ENCODE data around the gene PDE9A. TPM values are rescaled to one million over a fixed set of nuclear protein-coding genes. Genes with fewer than 3 reads are reported as not detected.
A peak's percentile ranks its signal among the peaks of the same experiment; 100 is the strongest.

The PDE9A gene
- total RNA-seq, 2 donors from 2014 or later, result 45.9 to 62.4 TPM

DNA sequence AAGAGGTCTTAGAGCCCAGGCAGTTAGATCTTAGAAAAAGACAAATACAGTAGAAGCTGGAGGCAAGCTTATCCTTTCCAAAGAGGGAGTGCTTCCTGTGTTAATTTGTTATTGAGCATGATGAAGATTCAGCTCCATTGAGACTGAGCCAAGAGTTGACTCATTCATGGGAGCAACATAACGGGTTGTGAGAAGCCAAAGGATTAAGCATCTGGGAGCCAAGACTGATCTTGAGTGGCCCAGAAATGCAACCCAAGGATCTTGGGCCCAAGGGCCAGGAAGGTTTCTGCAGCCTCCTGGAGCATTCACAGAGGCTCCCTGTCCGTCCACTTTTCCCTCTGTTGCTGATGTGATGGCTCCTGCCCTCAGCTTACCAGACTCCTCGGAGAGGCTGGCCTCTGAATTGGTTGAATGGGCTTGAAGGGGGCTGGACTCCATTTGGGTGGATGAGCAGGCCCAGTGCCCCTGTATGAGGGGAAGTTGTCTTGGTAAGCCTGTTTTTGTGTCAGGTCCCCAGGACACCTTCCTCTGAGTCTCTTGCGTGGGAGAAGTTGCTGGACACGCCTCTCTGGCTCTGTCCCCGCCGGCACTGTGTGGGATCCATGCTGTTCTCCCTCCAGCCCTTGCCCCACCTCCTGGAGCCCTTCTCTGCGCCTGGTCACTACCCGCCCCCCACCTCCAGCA, 42.4 kb downstream of the PDE9A start:
- H3K4me3 Mint-ChIP-seq, result no peak overlapping the region
- no peak overlapping the region for H3K27ac Mint-ChIP-seq
- H3K9me3 Mint-ChIP-seq, result no peaks in the 10 kb centered on the region

DNA sequence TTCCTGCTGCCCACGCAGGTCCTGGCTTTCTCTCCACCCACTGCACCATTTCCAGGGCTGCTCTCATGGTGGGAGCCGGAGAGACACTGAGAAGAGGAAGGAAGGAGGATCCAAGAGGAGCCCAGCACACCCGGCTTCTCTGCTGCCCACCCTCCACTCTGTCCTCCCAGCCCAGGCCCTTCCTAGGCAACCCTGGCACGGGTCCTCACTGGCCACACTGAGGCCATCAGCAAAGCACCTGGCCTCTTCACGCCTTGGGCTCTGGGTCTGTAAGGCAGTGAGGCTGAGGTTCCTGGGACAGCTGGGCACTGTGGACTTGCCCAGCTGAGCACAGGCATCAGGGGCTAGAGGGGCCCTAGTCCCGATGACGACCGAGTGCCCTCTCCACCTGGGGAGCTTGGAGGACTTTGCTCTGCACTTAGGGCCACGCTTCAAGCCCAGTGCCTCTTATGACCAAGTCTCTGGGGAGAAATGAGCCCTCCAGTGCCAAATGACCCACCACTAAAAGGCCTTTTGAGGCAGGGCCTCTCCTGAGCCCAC, 43.1 kb downstream of the PDE9A start:
- Mint-ChIP-seq H3K27me3 (ENCODE audit: insufficient read depth) (no peaks in the 10 kb centered on the region), H3K4me1 (no peaks in the 10 kb centered on the region), H3K4me3 (no peak overlapping the region), H3K36me3 (ENCODE audit: low read depth) (peaks cover 69% of the 10 kb centered on the region), H3K9me3 (no peaks in the 10 kb centered on the region), H3K27ac (no peak overlapping the region)
- no peaks in the 10 kb centered on the region for H3K27me3 ChIP-seq (ENCODE audit: control insufficient read depth, insufficient read depth, low read length, poor library complexity, severe bottlenecking)
- no peak overlapping the region for H3K27ac ChIP-seq (ENCODE audit: low read depth, low read length)
- H3K36me3 ChIP-seq (ENCODE audit: control insufficient read depth, insufficient read depth, low read length), result peaks cover 64% of the 10 kb centered on the region
- H3K9me3 ChIP-seq (ENCODE audit: control insufficient read depth, low read length), result no peaks in the 10 kb centered on the region
- 91 to 96% methylated on average over 3 to 9 of the region's 9 CpGs for WGBS, 2 experiments (ENCODE audit: insufficient coverage in 1 of 2, insufficient read length in 1 of 2)
- no peak for TF ChIP-seq CTCF (conservative IDR thresholded peaks at IDR 0.05)
- H3K4me1 ChIP-seq (ENCODE audit: control insufficient read depth, insufficient read depth, low read length), result no peaks in the 10 kb centered on the region
- no peak overlapping the region for H3K4me3 ChIP-seq (ENCODE audit: low read length)
- no peak for DNase-seq
- H3K9ac ChIP-seq (ENCODE audit: extremely low read depth, low read length, poor library complexity, severe bottlenecking), result no peak overlapping the region

More for the DNA sequence above, 42.4 kb downstream of the PDE9A start:
- Histone ChIP-seq H3K4me3 (ENCODE audit: low read length) (no peak overlapping the region), H3K36me3 (ENCODE audit: control insufficient read depth, insufficient read depth, low read length) (peaks cover 65% of the 10 kb centered on the region), H3K9ac (ENCODE audit: extremely low read depth, low read length, poor library complexity, severe bottlenecking) (no peak overlapping the region), H3K9me3 (ENCODE audit: control insufficient read depth, low read length) (no peaks in the 10 kb centered on the region), H3K27ac (ENCODE audit: low read depth, low read length) (no peak overlapping the region), H3K27me3 (ENCODE audit: control insufficient read depth, insufficient read depth, low read length, poor library complexity, severe bottlenecking) (no peaks in the 10 kb centered on the region), H3K4me1 (ENCODE audit: control insufficient read depth, insufficient read depth, low read length) (no peaks in the 10 kb centered on the region)
- TF ChIP-seq CTCF (conservative IDR thresholded peaks at IDR 0.05), result no peak
- peaks cover 62% of the 10 kb centered on the region for H3K36me3 Mint-ChIP-seq (ENCODE audit: low read depth)
- H3K27me3 Mint-ChIP-seq (ENCODE audit: insufficient read depth), result no peaks in the 10 kb centered on the region
- no peaks in the 10 kb centered on the region for H3K4me1 Mint-ChIP-seq
- WGBS, 2 experiments (ENCODE audit: insufficient coverage in 1 of 2, insufficient read length in 1 of 2), result 90 to 98% methylated on average over 7 to 8 of the region's 9 CpGs
- peak; percentile 20 for DNase-seq

DNA sequence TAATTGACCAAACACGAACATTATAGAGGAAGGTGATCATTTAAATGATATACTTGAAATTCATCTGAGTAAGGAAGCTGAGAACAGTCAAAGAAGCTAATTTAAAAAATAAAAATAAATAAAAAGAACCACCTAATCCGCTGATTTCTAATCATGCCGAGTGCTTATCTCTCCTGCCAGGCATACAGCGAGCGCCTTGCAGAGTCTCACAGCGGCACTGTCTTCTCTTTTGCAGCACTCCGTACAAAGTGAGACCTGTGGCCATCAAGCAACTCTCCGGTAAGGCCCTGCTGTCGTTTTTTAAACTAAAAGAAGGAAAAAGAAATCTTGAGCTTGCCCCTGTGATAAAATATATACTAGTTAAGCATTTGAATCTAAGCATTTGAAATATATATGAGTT, 45.3 kb downstream of the PDE9A start:
- Histone ChIP-seq H3K9ac (ENCODE audit: extremely low read depth, low read length, poor library complexity, severe bottlenecking) (no peak overlapping the region), H3K27me3 (ENCODE audit: control insufficient read depth, insufficient read depth, low read length, poor library complexity, severe bottlenecking) (no peaks in the 10 kb centered on the region), H3K36me3 (ENCODE audit: control insufficient read depth, insufficient read depth, low read length) (peaks cover 69% of the 10 kb centered on the region), H3K4me1 (ENCODE audit: control insufficient read depth, insufficient read depth, low read length) (no peaks in the 10 kb centered on the region), H3K9me3 (ENCODE audit: control insufficient read depth, low read length) (no peaks in the 10 kb centered on the region), H3K27ac (ENCODE audit: low read depth, low read length) (no peak overlapping the region), H3K4me3 (ENCODE audit: low read length) (no peak overlapping the region)
- Mint-ChIP-seq H3K4me3 (no peak overlapping the region), H3K27me3 (ENCODE audit: insufficient read depth) (no peaks in the 10 kb centered on the region), H3K9me3 (peaks cover 2% of the 10 kb centered on the region), H3K4me1 (no peaks in the 10 kb centered on the region), H3K27ac (no peak overlapping the region), H3K36me3 (ENCODE audit: low read depth) (peaks cover 82% of the 10 kb centered on the region)
- no peak for DNase-seq
- no peak for TF ChIP-seq CTCF (conservative IDR thresholded peaks at IDR 0.05)
- WGBS, 2 experiments (ENCODE audit: insufficient coverage in 1 of 2, insufficient read length in 1 of 2), result 96 to 100% methylated on average over 6 to 8 of the region's 9 CpGs
